SIG-M5 treated with dmso at 0.1 percent for 504 hours (cell line): ENCODE data around the gene SHOX.
"Not testable (repeated sequence)": the region's sequence is repeated elsewhere in the genome, so short reads cannot be mapped to it uniquely, and the experiment has no call there.

Source experiments
- DNase-seq: peaks from one replicate; lab custom pipeline; 2025; ENCODE audit not compliant: unreplicated experiment; lab: John Stamatoyannopoulos, UW

SHOX gene

GRCh38 chrX:621705-622503 lies 8.7 kb upstream of the SHOX start:
- DNase-seq, result no peak

- DNase-seq, result not testable (repeated sequence)
These were observed 7.8 kb upstream of the SHOX start for GRCh38 chrX:622802-623201.

- no peak for DNase-seq
These were observed 7.4 kb upstream of the SHOX start for GRCh38 chrX:623268-623598.

- DNase-seq, result no peak
These were observed 6.8 kb upstream of the SHOX start for GRCh38 chrX:623599-624315.

- DNase-seq, result no peak
These were observed 5.4 kb upstream of the SHOX start for GRCh38 chrX:625137-625691.

GRCh38 chrX:626047-626446 lies 4.5 kb upstream of the SHOX start:
- DNase-seq, result not testable (repeated sequence)

- no peak for DNase-seq
These were observed 3.7 kb upstream of the SHOX start for GRCh38 chrX:626745-627509.

GRCh38 chrX:627510-627981 lies 3.0 kb upstream of the SHOX start:
- no peak for DNase-seq

GRCh38 chrX:627995-628394 lies 2.6 kb upstream of the SHOX start:
- DNase-seq, result no peak

GRCh38 chrX:629230-630006 lies 1.2 kb upstream of the SHOX start:
- DNase-seq, result no peak

- no peak for DNase-seq
These were observed 482 bp upstream of the SHOX start for GRCh38 chrX:630007-630611.

GRCh38 chrX:631802-632365 lies 1.3 kb downstream of the SHOX start:
- no peak for DNase-seq

GRCh38 chrX:632366-633042 lies 1.9 kb downstream of the SHOX start:
- no peak for DNase-seq

- no peak for DNase-seq
These were observed 2.7 kb downstream of the SHOX start for GRCh38 chrX:633043-633984.

GRCh38 chrX:633985-634958 lies 3.7 kb downstream of the SHOX start:
- DNase-seq, result no peak

- no peak for DNase-seq
These were observed 5.0 kb downstream of the SHOX start for GRCh38 chrX:635428-636090.
